Sigmoid colon (tissue), 3 donors: Measurements from ENCODE around the gene UGT1A7.

Experiments
- POLR2A ChIP-seq, 2 donors: fragments of 450-650 bp; IDR thresholded peaks; one replicate each; pipeline ENCODE4 v1.6.1; 2016; ENCODE audit warnings: antibody characterized with exemption in 2 of 2, mild to moderate bottlenecking in 2 of 2, moderate library complexity in 2 of 2
- TF ChIP-seq, protein P1 (sequence below), 4 experiments: fragments of 450-650 bp in 3 of 4; fragments of 200-600 bp in 1 of 4; IDR thresholded peaks; one replicate each; pipeline ENCODE4 v1.5.1; 2016 to 2019; ENCODE audit warnings: antibody characterized with exemption in 4 of 4, mild to moderate bottlenecking in 3 of 4, moderate library complexity in 2 of 4

GRCh38 chr2:233822101-233822771, 140.5 kb downstream of the UGT1A7 start:
- no peak for TF ChIP-seq POLR2A (IDR thresholded peaks at IDR 0.05)
- TF ChIP-seq, protein P1, sequence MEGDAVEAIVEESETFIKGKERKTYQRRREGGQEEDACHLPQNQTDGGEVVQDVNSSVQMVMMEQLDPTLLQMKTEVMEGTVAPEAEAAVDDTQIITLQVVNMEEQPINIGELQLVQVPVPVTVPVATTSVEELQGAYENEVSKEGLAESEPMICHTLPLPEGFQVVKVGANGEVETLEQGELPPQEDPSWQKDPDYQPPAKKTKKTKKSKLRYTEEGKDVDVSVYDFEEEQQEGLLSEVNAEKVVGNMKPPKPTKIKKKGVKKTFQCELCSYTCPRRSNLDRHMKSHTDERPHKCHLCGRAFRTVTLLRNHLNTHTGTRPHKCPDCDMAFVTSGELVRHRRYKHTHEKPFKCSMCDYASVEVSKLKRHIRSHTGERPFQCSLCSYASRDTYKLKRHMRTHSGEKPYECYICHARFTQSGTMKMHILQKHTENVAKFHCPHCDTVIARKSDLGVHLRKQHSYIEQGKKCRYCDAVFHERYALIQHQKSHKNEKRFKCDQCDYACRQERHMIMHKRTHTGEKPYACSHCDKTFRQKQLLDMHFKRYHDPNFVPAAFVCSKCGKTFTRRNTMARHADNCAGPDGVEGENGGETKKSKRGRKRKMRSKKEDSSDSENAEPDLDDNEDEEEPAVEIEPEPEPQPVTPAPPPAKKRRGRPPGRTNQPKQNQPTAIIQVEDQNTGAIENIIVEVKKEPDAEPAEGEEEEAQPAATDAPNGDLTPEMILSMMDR (IDR thresholded peaks at IDR 0.05), result no peak
